IPS DF 19.7 (cell line): ENCODE results near the gene PMPCA.
A peak's percentile ranks its signal among the peaks of the same experiment; 100 is the strongest.

Experiments used
- DNase-seq: peaks from one replicate; pipeline ENCODE4 v3.0.0-alpha.2; 2013; ENCODE audit warnings: low read depth, low spot score

Gene PMPCA

GRCh38 chr9:136436055-136436634, 25.7 kb downstream of the PMPCA start:
- DNase-seq: no peak

DNA sequence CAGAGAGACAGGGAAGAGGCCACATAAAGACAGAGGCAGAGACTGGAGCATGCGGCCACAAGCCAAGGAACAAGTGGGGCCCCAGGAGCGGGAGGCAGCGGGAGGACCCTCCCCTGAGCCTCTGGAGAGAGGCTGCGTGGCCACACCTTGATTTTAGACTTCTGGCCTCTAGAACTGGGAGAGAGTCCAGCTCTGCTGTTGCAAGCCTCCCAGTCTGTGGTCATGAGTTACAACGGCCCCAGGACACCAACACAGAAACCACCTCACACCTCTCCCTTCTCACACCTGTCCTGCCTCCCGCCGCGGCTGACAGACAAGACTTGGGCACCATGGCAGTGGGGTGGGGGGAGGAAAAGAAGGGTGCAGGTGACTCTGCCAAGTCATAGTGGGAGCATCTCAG, 27.0 kb downstream of the PMPCA start:
- DNase-seq: no peak

DNA sequence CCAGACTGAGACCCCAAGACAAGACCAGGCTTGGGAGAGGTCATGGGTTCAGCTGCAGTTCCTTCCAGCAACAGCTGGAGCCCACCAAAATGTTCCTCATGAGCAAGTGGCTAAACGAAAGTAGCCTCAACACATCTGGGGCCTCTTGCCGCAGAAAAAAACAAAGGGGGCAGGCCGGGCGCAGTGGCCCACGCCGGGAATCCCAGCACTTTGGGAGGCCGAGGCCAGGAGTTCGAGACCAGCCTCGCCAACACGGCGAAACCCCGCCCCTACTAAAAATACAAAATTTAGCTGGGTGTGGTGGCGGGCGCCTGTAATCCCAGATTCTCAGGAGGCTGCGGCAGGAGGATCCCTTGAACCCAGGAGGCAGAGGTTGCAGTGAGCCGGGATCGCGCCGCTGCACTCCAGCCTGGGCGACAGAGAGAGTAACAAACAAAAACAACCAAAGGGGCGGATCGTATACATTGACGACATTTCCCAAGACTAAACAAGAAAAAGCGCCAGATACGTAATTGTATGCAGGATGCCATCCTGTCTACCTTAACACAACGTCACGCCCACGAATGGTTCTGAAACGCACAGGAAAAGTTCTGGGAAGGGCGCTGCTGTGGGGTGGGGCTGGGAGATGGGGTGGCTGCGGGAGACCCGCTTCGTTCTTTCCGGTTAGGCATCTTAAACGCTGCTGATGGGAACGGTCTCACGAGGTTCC, 27.5 kb downstream of the PMPCA start:
- DNase-seq: no peak

- no peak for DNase-seq
These were observed 28.4 kb downstream of the PMPCA start for GRCh38 chr9:136438548-136439480.

DNA sequence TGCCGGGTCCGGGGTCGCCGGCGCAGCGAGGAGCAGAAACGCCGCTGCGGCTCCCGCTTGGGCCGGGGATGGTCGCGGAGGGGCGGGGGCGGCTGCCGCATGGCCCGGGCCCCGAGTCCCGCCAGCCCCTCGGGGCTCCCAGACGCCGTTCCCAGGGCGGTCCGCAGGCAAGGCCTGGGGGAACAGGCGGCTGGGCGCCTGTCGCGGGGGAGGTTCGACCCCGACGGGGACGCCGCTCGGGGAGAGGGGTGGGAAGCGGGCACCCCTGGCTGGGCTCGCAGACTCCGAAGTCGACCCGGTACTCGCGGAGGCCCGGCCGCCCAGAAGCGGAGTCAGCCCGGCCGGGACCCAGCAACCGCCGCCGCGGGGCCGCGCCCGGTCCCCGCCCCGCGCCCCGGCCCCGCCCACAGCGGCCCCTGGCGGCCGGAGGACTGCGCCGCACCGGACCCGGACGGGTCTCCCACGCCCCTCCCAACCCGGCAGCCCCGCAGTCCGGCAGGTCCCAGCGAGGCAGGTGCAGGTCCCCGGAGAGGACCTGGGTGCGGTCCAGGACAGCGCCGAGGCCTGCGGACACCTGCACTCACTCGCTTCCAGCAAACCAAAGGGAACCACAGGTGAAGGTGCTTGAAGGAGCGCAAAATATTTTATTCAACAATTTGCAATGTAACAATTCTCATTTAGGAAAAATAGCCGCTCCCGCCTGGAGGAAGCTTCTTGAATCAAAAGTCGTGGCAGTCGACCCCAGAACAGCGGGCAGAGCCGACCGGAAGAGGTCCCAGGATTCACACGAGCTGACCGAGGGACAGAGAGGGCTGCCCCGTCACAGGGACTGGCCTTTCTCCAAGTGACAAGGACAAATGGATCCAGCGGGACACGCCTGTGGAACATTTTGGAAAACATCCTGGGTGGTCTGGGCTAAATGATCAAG, 29.3 kb downstream of the PMPCA start, which contains the start of gene INPP5E:
Gene INPP5E, minus strand, starts transcription at position 365 of the 928 bp plus-strand sequence. CDS start 426 bp downstream, outside the sequence.
- DNase-seq: peak; percentile 5

DNA sequence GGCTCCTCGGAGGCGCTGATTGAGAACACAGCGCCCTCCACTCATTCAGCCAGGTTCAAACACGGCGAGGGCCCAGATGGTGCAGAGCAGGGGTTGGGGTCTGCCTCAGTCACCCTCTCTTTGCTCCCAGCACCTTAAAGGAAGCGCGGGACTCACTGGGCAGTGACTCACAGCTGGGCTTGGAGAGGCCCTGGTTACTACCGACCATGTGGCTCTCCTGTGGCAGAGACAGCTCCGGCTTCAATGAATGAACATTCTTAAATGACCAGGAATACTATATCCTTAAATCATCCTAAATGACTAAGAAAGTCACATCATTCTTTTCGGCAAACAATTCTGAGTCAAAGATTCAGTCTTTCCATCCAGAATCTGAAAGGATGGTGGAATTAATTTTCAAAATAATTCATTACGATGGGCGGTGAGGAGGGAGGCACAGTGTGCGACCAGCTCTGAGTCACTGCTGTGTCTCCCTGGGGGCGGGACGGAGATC, 30.8 kb downstream of the PMPCA start:
- no peak for DNase-seq

DNA sequence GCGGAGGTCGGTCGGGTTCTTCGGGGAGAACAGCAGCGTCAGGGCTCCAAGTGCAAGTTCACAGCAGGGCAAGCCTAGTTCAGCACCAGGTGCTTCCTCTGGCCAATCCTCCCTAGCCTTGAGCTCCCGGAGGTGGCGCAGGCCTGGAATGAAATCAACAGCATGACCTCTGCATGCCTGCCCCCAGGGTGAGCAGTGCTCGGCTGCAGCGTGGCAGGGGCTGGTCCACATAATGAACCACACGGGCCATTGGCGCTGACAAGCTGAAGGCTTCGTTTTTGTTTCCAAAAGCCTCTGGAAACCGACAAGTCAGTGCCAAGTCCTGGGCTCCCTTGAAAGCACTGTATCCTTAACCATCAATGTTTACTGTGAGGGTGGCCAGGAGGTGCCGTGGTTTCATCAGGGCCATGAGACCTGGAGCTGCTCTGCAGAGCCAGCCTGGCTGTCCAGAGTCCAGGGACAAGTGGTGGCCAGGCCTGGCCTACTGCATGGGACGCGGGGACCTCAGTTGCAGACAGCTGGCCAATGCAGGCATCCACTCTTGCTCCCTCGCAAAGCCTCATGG, 31.3 kb downstream of the PMPCA start:
- no peak for DNase-seq

- no peak for DNase-seq
These were observed 31.8 kb downstream of the PMPCA start for GRCh38 chr9:136442265-136442664.

- no peak for DNase-seq
These were observed 32.6 kb downstream of the PMPCA start for GRCh38 chr9:136443087-136443486.

- no peak for DNase-seq
These were observed 33.2 kb downstream of the PMPCA start for GRCh38 chr9:136443687-136444086.

GRCh38 chr9:136444102-136444501, 33.6 kb downstream of the PMPCA start:
- no peak for DNase-seq

GRCh38 chr9:136445799-136446198, 35.3 kb downstream of the PMPCA start:
- DNase-seq: no peak

DNA sequence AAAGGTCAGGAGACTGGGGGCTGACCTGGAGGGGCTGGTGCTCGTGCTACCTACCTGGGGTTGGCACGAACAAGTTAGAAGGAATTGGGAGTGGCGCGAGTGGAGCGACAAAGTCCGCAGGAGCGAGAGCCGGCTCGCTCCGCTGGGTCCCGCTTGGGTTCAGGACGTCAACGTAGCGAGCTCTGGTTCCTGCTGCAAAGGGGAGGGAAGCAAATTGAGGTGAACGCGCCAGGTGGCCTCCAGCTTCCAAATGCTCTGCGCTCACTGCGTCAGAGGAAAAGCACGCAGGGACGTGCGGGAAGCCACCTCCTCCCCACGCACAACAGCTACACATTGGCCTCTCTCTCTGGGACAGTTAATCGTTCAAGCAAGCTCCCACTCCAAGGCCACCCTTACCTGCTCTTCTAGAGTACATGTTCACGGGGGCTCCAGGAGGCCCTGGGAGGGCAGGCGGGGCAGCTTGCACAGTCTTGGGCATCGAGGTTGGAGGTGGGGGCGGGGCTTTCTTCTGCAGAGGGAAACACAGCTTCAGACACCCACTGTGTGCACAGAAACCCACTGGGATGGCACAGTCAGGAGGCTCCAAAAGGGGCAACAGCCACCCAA, 36.8 kb downstream of the PMPCA start:
- no peak for DNase-seq

GRCh38 chr9:136448655-136449054, 38.2 kb downstream of the PMPCA start:
- no peak for DNase-seq

- no peak for DNase-seq
These were observed 40.9 kb downstream of the PMPCA start for GRCh38 chr9:136451221-136451877.

DNA sequence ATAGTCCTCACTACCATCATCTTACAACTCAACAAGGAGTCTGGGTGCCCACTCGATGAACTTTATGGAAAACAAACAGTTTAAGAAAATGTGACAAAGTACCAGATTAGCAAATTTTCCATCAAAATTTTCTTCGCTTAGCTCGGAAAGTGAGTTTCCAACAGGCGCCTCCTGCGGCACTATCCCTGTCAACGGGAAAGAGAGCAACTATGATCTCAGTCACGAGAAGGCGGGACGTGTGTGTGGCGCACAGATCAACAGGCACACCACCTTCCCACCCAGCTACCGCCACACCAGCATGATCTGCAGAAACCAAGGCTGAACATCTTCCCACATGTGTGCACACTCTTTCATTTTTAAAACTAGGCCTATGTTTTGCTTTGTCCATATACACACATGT, 42.9 kb downstream of the PMPCA start:
- no peak for DNase-seq

DNA sequence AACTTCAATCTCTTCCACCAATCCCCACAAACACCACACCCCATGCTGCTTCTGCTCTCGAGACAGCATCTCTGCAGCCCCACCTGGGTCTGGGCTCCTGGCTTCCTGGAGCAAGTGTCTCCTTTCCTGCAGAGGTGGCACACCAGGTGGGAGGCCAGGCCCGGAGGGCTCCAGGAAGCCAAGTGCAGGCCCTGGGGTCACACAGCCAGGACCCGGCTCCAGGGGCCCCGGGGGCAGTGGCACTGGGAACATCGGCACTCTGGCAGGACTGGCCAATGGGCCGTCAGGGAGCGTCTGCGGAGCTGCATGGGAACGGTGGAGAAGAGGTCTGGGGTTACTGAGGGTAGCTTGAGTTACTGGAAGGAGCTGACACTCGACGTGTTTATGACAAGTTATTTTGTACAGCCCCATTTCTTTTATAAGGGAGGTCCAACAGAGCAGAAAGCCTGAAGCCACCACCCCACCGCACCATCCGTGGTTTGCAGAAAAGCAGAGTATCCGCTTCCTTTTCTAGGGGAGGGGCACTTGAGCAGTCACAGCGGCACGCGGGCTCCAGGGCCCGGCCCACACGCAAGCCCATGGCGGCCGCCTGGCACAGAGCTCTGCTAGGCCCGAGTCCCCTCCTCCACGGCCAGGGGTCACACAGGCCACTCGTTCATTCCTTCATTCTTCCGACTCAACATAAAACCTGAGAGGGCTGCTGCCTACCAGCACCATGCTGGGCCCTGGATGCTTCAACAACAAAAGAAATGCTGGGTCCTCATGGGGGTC, 43.8 kb downstream of the PMPCA start:
- no peak for DNase-seq

DNA sequence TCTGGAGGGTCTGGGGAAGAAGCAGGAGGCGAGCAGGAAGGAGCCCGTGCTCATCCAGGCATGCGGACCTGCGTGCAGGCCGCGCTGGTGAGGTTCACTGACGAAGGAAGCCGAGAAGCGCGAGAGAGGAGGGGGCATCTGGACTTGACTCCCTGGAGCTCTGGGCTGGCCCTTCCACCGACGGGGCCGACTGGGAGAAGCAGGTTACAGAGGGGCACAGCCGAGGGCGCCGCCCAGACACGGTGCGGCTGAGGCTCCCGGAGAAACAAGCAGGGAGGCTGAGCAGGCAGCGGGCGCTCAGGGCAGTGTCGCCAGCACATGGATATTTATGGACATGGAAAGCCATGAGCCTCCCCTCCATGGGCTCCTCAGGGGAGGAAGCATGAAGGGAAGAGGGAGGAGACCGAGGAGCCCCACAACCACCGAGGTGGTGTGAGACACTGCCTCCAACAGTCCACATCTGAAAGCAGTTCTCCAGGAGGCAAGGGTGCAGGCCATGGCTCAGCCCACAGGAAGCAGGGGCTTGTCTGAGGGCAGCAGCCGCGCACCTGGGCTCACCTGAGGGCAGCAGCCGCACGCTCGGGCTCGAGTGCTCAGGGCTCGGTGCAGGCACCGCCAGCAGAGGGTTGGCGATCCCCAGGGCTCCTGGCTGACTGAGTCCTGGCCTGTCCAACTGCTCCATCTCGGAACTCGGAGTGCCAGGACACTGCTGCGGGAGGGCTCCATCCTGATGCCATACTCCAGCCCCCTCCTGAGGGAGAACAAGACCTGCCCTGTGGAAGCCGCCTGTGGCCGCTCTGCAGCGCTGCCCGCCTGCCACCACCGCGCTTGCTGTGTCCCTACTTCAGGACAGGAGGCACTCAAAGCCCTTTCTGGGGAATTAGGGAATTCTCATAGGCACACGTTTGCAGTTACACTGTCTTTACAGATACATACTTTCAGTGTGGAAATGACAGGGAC, 44.9 kb downstream of the PMPCA start:
- no peak for DNase-seq
